GM21367 (cell line): ENCODE results near the gene ADAMTSL2.

Experiments used
- ATAC-seq: cut with Tn5 transposase; IDR thresholded peaks from one replicate; pipeline ENCODE4 v1.9.1; 2021; ENCODE audit not compliant: unreplicated experiment

The ADAMTSL2 gene

DNA sequence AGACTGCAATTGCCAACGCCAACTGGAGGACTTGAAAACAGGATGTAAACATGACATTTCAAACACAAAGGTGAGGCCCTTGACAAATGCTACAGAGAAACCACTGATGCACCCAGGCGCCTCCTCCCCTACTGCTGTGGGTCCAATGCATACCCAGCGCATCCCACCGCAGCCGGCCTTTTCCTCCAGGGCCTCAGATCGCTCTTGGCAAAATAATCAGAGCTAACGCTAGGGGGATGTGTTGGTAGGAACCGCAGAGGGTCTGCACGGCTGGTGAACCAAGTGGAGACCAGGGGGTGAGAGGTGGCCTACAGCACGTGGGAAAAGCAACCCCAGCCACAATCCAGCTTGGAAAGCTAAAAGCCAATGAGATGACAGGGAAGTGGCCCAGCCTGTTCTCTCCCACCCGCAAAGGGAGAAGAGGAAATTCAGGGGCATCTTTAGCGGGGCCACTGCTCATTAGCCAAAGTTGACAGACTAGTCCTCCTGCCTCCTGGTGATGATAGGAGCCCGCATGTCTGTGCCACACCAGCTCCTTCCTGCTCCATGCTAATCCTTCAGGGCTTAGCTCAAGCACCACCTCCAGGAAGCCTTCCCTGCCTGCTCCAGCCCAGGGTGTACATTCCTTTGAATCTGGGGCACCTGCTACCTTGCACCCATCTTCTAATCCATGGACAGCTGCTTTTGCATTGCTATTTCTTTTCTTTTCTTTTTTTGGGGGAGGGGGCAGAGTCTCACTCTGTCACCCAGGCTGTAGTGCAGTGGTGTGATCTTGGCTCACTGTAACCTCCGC is 68.8 kb downstream of the ADAMTSL2 start:
- ATAC-seq = no peak

DNA sequence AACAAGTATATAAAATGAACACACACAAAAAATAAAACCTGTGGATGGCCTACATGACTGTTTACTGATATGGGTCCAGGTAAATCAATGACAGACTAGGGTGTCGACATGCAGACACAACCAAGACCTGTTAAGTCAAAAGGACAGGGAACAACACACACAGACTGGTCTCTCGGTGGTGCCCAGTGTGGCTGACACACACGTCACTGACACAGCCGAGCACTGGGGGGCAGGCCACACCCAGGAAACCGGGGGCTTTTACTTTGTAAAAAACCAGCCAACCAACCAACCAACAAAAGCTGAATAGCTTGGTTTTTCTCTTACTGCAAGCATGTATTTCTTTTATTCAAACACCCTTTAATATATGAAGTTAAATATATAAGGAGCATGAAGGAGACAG is 69.7 kb downstream of the ADAMTSL2 start:
- no peak for ATAC-seq

DNA sequence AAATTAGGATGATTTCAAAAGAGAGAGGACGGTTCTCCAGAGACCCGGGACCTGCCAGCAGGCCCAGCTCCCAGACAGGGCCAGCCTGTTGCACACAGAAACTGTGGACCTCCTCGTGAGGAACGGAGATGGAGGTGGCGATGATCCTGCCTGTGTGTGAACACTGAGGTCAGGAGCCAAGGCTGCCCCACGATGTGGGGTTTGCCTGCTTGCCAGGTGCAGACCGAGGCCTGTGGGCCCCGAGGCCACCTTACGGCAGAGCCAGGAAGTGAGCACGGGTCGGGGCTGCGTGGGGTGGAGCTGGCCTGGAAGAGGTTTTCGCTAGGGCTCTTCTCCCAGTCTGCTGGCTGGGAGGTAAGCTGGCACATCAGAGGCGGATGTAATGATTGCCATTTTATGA is 70.4 kb downstream of the ADAMTSL2 start:
- no peak for ATAC-seq

DNA sequence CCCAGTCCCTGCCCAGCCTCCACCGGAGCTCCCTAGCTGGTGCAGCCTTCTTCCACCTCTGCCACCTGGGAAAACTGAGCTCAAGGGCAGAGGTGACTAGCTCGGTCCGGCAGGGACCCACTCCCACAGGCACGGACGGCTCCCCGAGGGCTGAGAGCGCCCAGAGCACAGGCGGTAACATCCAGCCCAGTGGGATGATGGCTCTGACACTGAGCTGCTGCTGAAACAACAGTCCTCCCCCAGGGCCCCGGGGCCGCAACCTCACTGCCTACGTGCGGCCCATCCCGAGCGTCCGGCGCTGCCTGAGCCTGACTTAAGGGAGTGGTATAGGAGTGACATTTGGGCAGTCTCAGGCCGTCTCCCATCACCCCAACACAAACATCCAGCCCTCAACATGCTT is 70.9 kb downstream of the ADAMTSL2 start:
- ATAC-seq = no peak

DNA sequence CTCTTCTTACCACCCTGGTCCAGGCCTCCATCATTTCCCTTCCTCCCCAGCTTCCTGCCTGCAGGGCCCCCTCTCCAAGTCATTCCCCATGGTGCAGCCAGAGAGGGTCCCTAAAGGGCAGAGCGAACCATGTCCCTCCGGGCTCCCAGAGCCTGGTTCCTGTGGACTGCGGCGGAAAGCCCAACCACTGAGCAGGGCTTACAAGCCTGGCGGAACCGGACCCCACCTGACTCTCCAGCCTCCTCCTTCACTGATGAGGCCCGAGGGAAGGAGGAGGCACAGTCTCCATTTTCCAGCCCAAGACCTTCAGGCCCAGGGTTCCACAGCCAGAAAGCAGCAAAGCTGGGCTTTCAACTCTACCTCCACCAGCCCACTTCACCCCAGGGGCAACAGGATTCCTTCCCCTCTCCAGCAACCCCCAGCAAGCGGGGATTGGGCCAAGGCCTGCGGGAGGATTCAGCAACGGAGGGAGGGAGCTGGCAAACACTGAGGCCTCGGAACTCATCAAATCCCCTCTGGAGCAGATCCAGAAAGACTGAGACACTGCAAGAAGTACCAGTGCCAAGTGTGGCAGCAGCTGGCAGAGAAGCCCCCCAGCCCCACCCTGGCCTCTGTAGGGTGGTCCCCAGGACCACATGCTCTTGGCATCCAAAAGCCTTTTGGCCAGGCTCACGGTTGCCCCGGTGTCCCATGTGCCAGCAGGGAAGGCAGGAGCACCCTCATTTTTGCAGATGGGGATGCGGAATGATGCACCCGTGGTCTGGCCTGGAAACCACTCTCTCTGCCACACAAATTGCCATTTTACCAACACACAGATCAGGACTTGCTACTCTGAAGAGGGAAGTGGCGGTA is 71.6 kb downstream of the ADAMTSL2 start:
- no peak for ATAC-seq

DNA sequence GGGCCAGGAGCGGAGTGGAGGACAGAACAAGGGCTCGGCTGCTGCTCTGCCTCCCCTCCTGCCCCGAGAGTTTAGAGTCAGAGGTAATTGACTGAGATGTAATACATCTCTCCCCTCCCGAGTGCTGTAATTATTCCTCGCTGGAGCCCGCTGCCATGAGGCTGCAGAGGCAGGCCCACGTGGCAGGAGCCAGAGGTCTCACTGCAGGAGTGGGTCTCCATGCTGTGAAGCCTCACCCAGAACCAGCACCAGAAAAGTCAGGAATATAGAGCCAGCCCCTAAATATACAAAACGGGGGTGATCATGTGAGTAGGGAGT is 72.2 kb downstream of the ADAMTSL2 start:
- ATAC-seq = no peak

- no peak for ATAC-seq
Observed at GRCh38 chr9:133607381-133607780, 72.9 kb downstream of the ADAMTSL2 start.

GRCh38 chr9:133607976-133608375 is 73.5 kb downstream of the ADAMTSL2 start:
- no peak for ATAC-seq

DNA sequence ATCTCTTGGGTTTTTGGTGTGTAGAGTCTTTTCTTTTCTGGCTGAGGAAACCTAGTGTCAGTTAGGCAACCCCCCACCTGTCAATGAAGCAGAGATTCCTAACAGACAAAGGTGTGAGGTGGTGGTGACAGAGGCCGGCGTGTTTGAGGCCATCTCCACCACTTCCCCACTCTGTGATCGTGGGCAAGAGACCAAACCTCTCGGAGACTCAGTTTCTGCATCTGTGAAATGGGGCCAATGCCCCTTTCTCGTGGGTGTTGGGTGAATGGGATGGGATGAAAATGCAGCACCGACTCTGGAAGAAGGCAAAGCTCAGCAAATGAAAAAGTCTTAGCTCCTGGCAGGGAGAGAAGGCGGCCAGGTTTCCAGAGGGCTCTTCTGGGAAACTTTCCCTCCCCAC is 73.9 kb downstream of the ADAMTSL2 start:
- no peak for ATAC-seq

DNA sequence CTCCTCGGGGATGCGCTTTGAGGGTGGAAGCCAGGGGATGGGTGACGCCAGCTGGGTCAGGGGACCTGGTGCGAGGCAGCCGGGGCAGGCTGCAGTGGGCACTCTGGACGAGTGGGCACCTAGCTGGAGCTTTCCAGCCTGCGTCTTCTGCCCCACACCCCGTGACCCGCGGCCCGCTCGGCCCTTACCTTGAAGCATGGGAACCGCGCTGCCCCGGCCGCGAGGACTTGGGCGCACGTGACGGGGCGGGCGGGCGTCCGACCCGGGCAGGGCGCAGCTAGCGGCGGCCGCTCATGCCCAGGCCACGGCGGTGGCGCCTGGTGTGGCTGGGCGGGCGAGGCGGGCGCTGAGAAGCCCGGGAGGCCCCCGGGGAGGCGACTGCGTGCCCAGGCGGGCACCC is 74.4 kb downstream of the ADAMTSL2 start:
- ATAC-seq = no peak

GRCh38 chr9:133609311-133610098 is 75.0 kb downstream of the ADAMTSL2 start, which contains the start of gene FAM163B:
TSS of gene FAM163B (minus strand) at chr9:133609389. CDS start at chr9:133580223, 29,166 bp downstream.
- ATAC-seq = no peak

DNA sequence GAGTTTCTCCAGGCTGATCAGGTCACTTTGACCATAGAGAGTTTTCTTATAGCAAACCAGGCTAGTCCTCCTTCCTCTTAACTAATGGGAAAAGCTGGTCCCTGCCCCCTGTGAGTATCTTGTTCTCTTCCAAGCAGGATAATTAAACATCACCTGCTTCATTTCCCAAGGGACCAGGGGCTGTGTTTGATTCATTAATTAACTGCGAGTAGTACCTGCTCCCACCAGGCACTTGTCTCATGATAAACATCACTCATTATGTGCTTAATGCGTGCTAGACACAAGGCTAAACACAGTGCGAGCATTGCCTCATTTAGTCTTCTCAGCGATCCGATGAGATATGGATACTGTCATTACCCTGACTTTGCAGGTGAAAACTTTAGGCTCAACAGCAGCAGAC is 76.3 kb downstream of the ADAMTSL2 start:
- no peak for ATAC-seq

DNA sequence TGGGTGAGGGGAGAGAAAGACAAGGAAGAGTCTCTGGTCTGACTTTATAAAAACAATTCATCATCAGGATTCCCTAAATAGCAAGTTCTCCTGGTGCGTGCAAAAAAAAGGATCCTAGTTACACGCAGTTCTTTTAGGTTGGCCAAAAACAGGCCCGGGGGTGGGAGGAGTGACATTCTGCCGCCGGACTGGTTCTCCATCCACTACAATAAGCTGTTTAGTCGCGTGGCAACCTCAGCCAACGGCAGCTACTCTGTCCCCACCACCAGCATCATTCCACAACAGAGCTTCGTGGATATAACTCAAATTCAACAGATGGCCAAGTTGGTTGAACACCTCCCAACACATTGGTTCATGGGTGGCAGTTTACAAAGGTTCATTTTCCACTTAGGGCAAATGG is 77.5 kb downstream of the ADAMTSL2 start:
- no peak for ATAC-seq

GRCh38 chr9:133612816-133613215 is 78.3 kb downstream of the ADAMTSL2 start:
- no peak for ATAC-seq

DNA sequence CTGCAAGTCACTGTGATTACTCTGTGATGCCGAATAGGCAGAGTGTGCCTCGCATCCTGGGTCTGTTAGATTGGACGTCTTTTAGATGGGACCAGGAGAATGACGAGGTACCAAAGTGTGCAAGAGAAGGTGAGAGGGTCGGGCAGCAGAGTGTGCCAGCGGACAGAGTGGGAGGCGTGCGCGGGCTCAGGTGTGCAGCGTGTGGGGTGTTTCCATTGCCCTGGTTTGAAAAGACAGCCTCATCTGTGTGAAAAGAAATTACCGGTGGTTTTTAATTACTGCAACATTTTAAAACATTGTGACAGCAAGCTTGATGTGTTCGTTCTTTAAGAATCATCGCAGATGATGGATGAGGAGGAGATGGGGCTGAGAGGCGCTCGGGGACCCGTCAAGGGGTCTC is 78.9 kb downstream of the ADAMTSL2 start:
- ATAC-seq = no peak

DNA sequence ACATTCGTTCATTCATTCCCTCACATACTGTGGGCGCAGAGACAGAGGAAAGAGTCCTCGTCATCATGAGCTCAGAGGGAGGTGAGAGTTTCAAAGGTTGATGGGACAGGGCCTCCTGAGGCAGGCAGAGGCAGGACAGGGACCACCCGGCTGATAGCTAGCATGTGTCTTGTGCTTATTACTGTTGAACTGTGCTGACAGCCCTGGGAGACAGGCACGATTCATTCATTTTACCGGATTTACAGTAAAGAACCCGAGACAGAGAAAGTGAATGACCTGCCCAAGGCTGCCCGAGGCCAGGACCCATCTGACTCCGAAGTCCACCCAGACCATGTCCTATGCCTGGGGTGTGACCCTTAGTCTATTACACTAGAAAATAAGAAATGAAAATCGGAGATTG is 79.6 kb downstream of the ADAMTSL2 start:
- ATAC-seq = no peak

DNA sequence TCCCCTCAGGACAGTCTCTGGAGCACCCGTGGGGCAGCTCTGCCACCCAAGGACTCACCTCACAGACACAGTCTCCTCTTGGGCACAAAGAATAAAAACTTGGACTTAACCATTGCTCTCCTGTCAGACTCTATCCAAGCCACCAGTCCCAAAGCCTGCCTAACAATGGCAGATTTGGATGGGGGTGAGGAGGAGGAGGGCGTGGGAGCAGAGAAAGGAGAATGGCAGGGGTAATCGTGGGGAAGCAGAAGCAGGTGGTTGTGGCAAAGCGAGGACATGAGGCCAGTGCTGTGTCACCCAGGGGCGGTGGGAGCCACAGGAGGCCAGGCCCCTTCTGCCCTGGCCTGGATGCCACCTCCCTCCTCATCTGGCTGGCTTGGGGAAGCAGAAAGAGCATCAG is 80.2 kb downstream of the ADAMTSL2 start:
- ATAC-seq = no peak

GRCh38 chr9:133615186-133615585 is 80.7 kb downstream of the ADAMTSL2 start:
- ATAC-seq = no peak

DNA sequence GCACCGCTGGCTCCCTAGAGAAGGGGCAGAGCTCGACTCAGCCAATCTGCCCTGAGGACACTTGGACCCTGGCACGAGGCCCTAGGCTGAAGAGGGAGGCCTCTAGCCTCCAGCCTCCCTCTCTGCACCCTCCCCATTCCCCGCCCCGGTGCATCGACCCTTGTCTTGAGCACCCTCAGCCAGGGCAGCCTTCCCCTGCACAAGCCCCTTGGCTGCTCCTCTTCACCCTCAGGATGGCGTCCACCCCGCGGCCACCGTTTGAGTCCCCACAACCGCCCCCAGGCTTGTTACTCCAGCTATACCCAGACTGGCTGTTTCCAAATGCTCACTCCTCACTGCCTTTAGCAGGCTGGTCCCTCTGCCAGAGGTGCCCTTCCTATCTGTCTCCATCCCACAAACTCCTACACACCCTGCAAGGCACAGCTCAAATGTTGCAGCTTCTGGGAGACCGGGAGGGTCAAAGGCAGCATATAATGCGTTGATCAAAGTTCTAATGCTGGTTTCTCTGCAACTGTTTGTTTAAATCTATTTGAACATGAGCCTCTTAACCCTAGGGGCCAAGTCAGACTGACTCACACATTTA is 81.2 kb downstream of the ADAMTSL2 start:
- no peak for ATAC-seq

- no peak for ATAC-seq
Observed at GRCh38 chr9:133616643-133617405, 82.3 kb downstream of the ADAMTSL2 start.
